PC-9 (cell line): ENCODE results near the gene PRKCH.

Source experiments
- CTCF ChIP-seq: fragments of 200-600 bp; sonication (generic); conservative IDR thresholded peaks from 2 replicates; pipeline ENCODE4 v1.6.1; 2017; ENCODE audit warnings: mixed run types, antibody characterized with exemption, mild to moderate bottlenecking, moderate library complexity
- EZH2 ChIP-seq: fragments of 200-600 bp; sonication (generic); IDR thresholded peaks from 2 replicates; pipeline ENCODE4 v1.8.0; 2017; ENCODE audit warnings: antibody characterized with exemption, low read depth

DNA sequence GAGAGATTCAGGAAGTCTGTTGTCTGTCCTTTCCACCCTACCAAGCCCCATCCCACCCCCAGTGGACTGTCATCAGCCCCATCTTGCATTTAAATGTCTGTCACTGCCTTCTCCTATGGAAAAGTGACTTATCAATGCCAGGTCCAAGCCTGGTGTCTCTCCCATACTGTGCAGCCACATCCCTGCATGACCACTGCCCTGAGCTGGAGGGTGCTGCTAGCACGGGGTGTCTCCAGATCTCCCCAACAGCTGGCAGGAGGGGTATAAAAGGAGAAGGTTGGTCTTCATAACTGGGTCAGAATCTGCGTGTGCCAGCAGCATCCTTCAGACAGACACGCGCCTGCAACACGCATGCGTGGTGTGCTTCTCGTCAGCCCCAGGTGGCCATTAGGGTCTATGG lies 219.6 kb downstream of the PRKCH start:
- TF ChIP-seq EZH2 (no peak), CTCF (no peak)
